Spleen (tissue), 11 donors: ENCODE results near the gene DCD. TPM values are rescaled to one million over a fixed set of nuclear protein-coding genes. Genes with fewer than 3 reads are reported as not detected.

Experiments
- DNase-seq: peaks from one replicate; pipeline ENCODE4 v3.0.0-alpha.2; 2020
- H3K27ac ChIP-seq, 8 donors: fragments of 200-600 bp; sonication (generic) in 7 of 8; 1 replicate in 4 of 8; 2 replicates in 4 of 8; pipeline versions ENCODE4 v1.5.0 to v1.8.0; 2016 to 2021; ENCODE audit warnings: inconsistent platforms in 4 of 8, mild to moderate bottlenecking in 4 of 8, moderate library complexity in 1 of 8
- H3K27me3 ChIP-seq, 7 donors: fragments of 200-600 bp; sonication (generic) in 6 of 7; replicated peaks in 1 of 7; 1 replicate in 4 of 7; 2 replicates in 3 of 7; pipeline versions ENCODE4 v1.5.0 to v1.8.0; 2016 to 2021; ENCODE audit warnings: inconsistent platforms in 3 of 7, mild to moderate bottlenecking in 1 of 7
- H3K36me3 ChIP-seq, 6 donors: fragments of 200-600 bp; sonication (generic) in 5 of 6; 1 replicate in 4 of 6; 2 replicates in 2 of 6; pipeline versions ENCODE4 v1.5.0 to v1.8.0; 2016 to 2021; ENCODE audit warnings: inconsistent platforms in 2 of 6
- H3K4me1 ChIP-seq, 6 donors: fragments of 200-600 bp; sonication (generic) in 5 of 6; 1 replicate in 3 of 6; 2 replicates in 3 of 6; pipeline versions ENCODE4 v1.5.0 to v1.8.0; 2016 to 2021; ENCODE audit warnings: inconsistent platforms in 3 of 6
- H3K4me3 ChIP-seq, 8 donors: fragments of 200-600 bp; sonication (generic) in 7 of 8; 1 replicate in 4 of 8; 2 replicates in 4 of 8; pipeline versions ENCODE4 v1.5.0 to v1.8.0; 2016 to 2021; ENCODE audit warnings: inconsistent platforms in 4 of 8, mild to moderate bottlenecking in 4 of 8, moderate library complexity in 2 of 8
- H3K9me3 ChIP-seq, 8 donors: fragments of 200-600 bp; sonication (generic) in 7 of 8; 1 replicate in 4 of 8; 2 replicates in 4 of 8; pipeline versions ENCODE4 v1.5.0 to v1.8.0; 2016 to 2021; ENCODE audit warnings: inconsistent platforms in 4 of 8
- POLR2A ChIP-seq, 3 donors: fragments of 450-650 bp; IDR thresholded peaks; one replicate each; pipeline ENCODE4 v1.5.1; 2017; ENCODE audit warnings: antibody characterized with exemption in 3 of 3, mild to moderate bottlenecking in 1 of 3
- POLR2AphosphoS5 ChIP-seq, 3 donors: sonication (generic); formaldehyde crosslinking; IDR thresholded peaks; one replicate each; pipeline ENCODE4 v1.5.1; 2017; ENCODE audit warnings: antibody characterized with exemption in 3 of 3
- WGBS, 5 donors: extraction: QIAGEN DNeasy Blood & Tissue Kit in 3 of 5; methylation state at CpG; one replicate each; pipeline versions ENCODE4 v1.1.5 to v1.1.7; 2013 to 2018; 5-methylcytosine and 5-hydroxymethylcytosine counted together
- intact Hi-C: fragments of 100-400 bp; cut with DNase I; formaldehyde crosslinking; loops from one replicate; pipeline ENCODE4 v1.15.0; 2023; ENCODE audit warnings: low total_unique reads
- polyA plus RNA-seq, 3 donors: library from polyadenylated mRNA; stranded (reverse); fragments of 200-250 nt; gene quantifications; one replicate each; pipeline ENCODE4 v1.2.1, GENCODE V29; 2013
- total RNA-seq, 7 donors: library from RNA; depleted of rRNA in 3 of 7; stranded (reverse); fragments of >200 nt in 3 of 7; fragmentation: NEBNext Ultra II Directional in 4 of 7; extraction: Animal tissue kit (Norgen Biotek cat#: 25700) in 4 of 7; gene quantifications; one replicate each; pipeline versions ENCODE4 v1.1.0 to v1.2.1, GENCODE V29; 2016 to 2021
- TF ChIP-seq, protein P1 (sequence below), 11 experiments: fragments of 200-600 bp in 7 of 11; fragments of 450-650 bp in 4 of 11; sonication (generic) in 4 of 11; IDR thresholded peaks in 8 of 11; conservative IDR thresholded peaks in 3 of 11; 1 replicate in 7 of 11; 2 replicates in 4 of 11; pipeline versions ENCODE4 v1.4.0 to v1.8.0; 2016 to 2021; ENCODE audit warnings: antibody characterized with exemption in 11 of 11, inconsistent platforms in 4 of 11, mild to moderate bottlenecking in 1 of 11
- donor health status: healthy with polysubstance abuse.
- donor health status: DM: no; HTN: no; CAD: no; lungs with moderate emphysema.
- donor health status: DM: no; HTN: no; CAD: no.
- donor health status: Bipolar disorder and iron deficiency.
- donor health status: healthy.
- donor health status: DM: no; HTN: no; CAD: no.
- donor health status: DM: yes; HTN: yes; CAD: no.

The DCD gene
- total and polyA plus RNA-seq, 10 donors: not detected

- no peaks in the 10 kb centered on the region for H3K9me3 ChIP-seq
- no peaks in the 10 kb centered on the region for H3K36me3 ChIP-seq
- DNase-seq: no peak
- peaks cover 0 to 31% (median 0%) of the 10 kb centered on the region in 7 donors for H3K27me3 ChIP-seq
- TF ChIP-seq POLR2AphosphoS5 (IDR thresholded peaks at IDR 0.05) (no peak), POLR2A (IDR thresholded peaks at IDR 0.05) (no peak)
- TF ChIP-seq, protein P1, sequence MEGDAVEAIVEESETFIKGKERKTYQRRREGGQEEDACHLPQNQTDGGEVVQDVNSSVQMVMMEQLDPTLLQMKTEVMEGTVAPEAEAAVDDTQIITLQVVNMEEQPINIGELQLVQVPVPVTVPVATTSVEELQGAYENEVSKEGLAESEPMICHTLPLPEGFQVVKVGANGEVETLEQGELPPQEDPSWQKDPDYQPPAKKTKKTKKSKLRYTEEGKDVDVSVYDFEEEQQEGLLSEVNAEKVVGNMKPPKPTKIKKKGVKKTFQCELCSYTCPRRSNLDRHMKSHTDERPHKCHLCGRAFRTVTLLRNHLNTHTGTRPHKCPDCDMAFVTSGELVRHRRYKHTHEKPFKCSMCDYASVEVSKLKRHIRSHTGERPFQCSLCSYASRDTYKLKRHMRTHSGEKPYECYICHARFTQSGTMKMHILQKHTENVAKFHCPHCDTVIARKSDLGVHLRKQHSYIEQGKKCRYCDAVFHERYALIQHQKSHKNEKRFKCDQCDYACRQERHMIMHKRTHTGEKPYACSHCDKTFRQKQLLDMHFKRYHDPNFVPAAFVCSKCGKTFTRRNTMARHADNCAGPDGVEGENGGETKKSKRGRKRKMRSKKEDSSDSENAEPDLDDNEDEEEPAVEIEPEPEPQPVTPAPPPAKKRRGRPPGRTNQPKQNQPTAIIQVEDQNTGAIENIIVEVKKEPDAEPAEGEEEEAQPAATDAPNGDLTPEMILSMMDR (IDR thresholded peaks at IDR 0.05 in 8 of 11, conservative IDR thresholded peaks at IDR 0.05 in 3 of 11): no peak
- intact Hi-C loops: no loop called here
- 63 to 88% (median 71%) methylated on average over 6 of the region's 6 CpGs for WGBS, 5 donors
- H3K4me3 ChIP-seq: no peak overlapping the region
- H3K27ac ChIP-seq: no peak overlapping the region
- peaks cover 0 to 4% (median 0%) of the 10 kb centered on the region in 6 donors for H3K4me1 ChIP-seq
Observed at GRCh38 chr12:54608156-54608555, 40.0 kb downstream of the DCD start.

DNA sequence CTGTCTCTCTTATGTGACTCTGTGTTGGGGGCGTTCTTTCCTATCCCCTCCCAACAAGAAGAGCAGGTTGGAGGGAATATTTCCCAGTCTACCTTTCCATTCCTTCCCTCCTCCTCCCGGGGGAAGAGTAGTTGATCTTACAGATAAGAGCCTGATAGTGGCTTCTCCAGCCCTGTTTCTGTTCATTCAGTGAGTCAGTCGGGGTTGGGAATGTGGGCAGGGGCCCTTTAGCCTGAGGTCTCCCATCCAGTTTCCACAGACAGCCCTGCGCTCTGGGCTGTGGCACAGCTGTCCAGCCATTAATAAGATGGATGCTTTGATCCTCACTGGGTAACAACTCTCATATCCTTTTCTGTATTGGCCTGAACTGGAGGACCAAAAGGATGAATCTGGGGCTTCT is 41.6 kb downstream of the DCD start:
- no peak for DNase-seq
- Histone ChIP-seq H3K9me3 (no peaks in the 10 kb centered on the region), H3K4me3 (no peak overlapping the region), H3K27ac (no peak overlapping the region), H3K36me3 (no peaks in the 10 kb centered on the region), H3K4me1 (peaks cover 0 to 4% (median 0%) of the 10 kb centered on the region in 6 donors), H3K27me3 (peaks cover 0 to 31% (median 0%) of the 10 kb centered on the region in 7 donors)
- 39 to 77% (median 65%) methylated on average over 3 to 4 of the region's 4 CpGs for WGBS, 5 donors
- intact Hi-C loops: no loop called here
- TF ChIP-seq POLR2AphosphoS5 (IDR thresholded peaks at IDR 0.05) (no peak), POLR2A (IDR thresholded peaks at IDR 0.05) (no peak)
- TF ChIP-seq, protein P1 (IDR thresholded peaks at IDR 0.05 in 8 of 11, conservative IDR thresholded peaks at IDR 0.05 in 3 of 11): no peak

GRCh38 chr12:54605138-54605970 is 42.8 kb downstream of the DCD start:
- intact Hi-C loops: no loop called here
- TF ChIP-seq POLR2A (IDR thresholded peaks at IDR 0.05) (no peak), POLR2AphosphoS5 (IDR thresholded peaks at IDR 0.05) (no peak)
- TF ChIP-seq, protein P1 (IDR thresholded peaks at IDR 0.05 in 8 of 11, conservative IDR thresholded peaks at IDR 0.05 in 3 of 11): no peak
- Histone ChIP-seq H3K9me3 (no peaks in the 10 kb centered on the region), H3K4me3 (no peak overlapping the region), H3K27ac (no peak overlapping the region), H3K4me1 (peaks cover 0 to 4% (median 0%) of the 10 kb centered on the region in 6 donors), H3K36me3 (no peaks in the 10 kb centered on the region), H3K27me3 (peaks cover 0 to 23% (median 0%) of the 10 kb centered on the region in 7 donors)
- no peak for DNase-seq
- WGBS, 5 donors: 78 to 95% (median 82%) methylated on average over 6 of the region's 6 CpGs

DNA sequence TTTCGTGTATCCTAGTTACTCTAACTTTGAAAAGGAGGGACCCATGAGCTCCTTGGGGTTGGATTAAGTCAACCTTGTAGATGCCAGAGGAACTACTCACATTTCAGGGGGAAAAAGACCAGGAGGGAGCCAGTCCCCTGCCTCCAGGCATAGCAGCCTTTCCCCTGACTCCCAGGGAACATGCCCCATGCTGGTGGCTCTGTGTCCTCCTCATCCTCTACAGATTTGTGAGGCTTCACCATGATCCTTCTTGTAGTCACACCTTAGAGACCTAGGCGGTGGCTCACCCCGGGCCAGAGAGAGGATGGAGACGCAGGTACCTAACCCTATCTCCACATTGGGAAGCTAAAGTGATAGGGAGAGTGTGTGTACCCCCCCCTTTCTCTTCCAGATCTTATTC is 43.7 kb downstream of the DCD start:
- Histone ChIP-seq H3K27me3 (peaks cover 0 to 13% (median 0%) of the 10 kb centered on the region in 7 donors), H3K4me1 (peaks cover 0 to 4% (median 0%) of the 10 kb centered on the region in 6 donors), H3K36me3 (no peaks in the 10 kb centered on the region), H3K27ac (no peak overlapping the region), H3K4me3 (no peak overlapping the region), H3K9me3 (no peaks in the 10 kb centered on the region)
- TF ChIP-seq POLR2A (IDR thresholded peaks at IDR 0.05) (no peak), POLR2AphosphoS5 (IDR thresholded peaks at IDR 0.05) (no peak)
- TF ChIP-seq, protein P1 (IDR thresholded peaks at IDR 0.05 in 8 of 11, conservative IDR thresholded peaks at IDR 0.05 in 3 of 11): no peak
- no peak for DNase-seq
- intact Hi-C loops: no loop called here
- WGBS, 5 donors: 84 to 99% (median 92%) methylated on average over 4 of the region's 4 CpGs
